Neural cell (in vitro differentiated cells): ENCODE data around the gene CREB3L4. TPM values are rescaled to one million over a fixed set of nuclear protein-coding genes. Genes with fewer than 3 reads are reported as not detected.

Experiments
- H2AFZ ChIP-seq: fragments of 200-600, 300-800 bp; sonication (generic), shearing (Covaris generic); 2 replicates; pipeline ENCODE4 v1.6.0; 2014; ENCODE audit warnings: low read depth, mild to moderate bottlenecking, antibody characterized with exemption, low read length, moderate library complexity
- H3F3A ChIP-seq: fragments of 200-600 bp; shearing (Covaris generic); 2 replicates; pipeline ENCODE4 v1.6.1; 2016; ENCODE audit warnings: mild to moderate bottlenecking, moderate library complexity, mixed read lengths, antibody characterized with exemption, low read length; ENCODE audit not compliant: insufficient read depth, poor library complexity, severe bottlenecking
- H3K27ac ChIP-seq: fragments of 200-600, 300-800 bp; sonication (generic), shearing (Covaris generic); 2 replicates; pipeline ENCODE4 v1.5.1; 2014; ENCODE audit warnings: mild to moderate bottlenecking, low read length, moderate library complexity
- H3K27me3 ChIP-seq: fragments of 300-800, 200-600 bp; sonication (generic), shearing (Covaris generic); 2 replicates; pipeline ENCODE4 v1.6.0; 2014; ENCODE audit warnings: mild to moderate bottlenecking, low read depth, low read length, moderate library complexity; ENCODE audit not compliant: insufficient read depth
- H3K36me3 ChIP-seq: fragments of 300-800, 200-600 bp; sonication (generic), shearing (Covaris generic); 2 replicates; pipeline ENCODE4 v1.5.1; 2014; ENCODE audit warnings: mild to moderate bottlenecking, antibody characterized with exemption, low read length, moderate library complexity; ENCODE audit not compliant: insufficient read depth
- H3K4me2 ChIP-seq: fragments of 300-800, 200-600 bp; sonication (generic), shearing (Covaris generic); 2 replicates; pipeline ENCODE4 v1.6.0; 2014; ENCODE audit warnings: mild to moderate bottlenecking, low read length
- H3K4me3 ChIP-seq: fragments of 300-800, 200-600 bp; sonication (generic), shearing (Covaris generic); 2 replicates; pipeline ENCODE4 v1.5.1; 2014; ENCODE audit warnings: mild to moderate bottlenecking, low read length, moderate library complexity
- H3K79me2 ChIP-seq: fragments of 200-600 bp; shearing (Covaris generic); replicated peaks from 2 replicates; pipeline ENCODE4 v1.6.0; 2014; ENCODE audit warnings: mild to moderate bottlenecking, low read length, moderate library complexity; ENCODE audit not compliant: insufficient read depth
- H3K9ac ChIP-seq: fragments of 300-800, 200-600 bp; sonication (generic), shearing (Covaris generic); 2 replicates; pipeline ENCODE4 v1.6.1; 2016; ENCODE audit warnings: mild to moderate bottlenecking, low read length, mixed read lengths
- H3K9me2 ChIP-seq: fragments of 200-600 bp; shearing (Covaris generic); 2 replicates; pipeline ENCODE4 v1.6.1; 2016; ENCODE audit warnings: mild to moderate bottlenecking, low read length, mixed read lengths; ENCODE audit not compliant: insufficient read depth
- H3K9me3 ChIP-seq: fragments of 200-600, 300-800 bp; sonication (generic), shearing (Covaris generic); 2 replicates; pipeline ENCODE4 v1.6.1; 2016; ENCODE audit warnings: mild to moderate bottlenecking, mixed run types, low read length, moderate library complexity, mixed read lengths
- H4K20me1 ChIP-seq: fragments of 200-600 bp; shearing (Covaris generic); 2 replicates; pipeline ENCODE4 v1.6.1; 2016; ENCODE audit warnings: mild to moderate bottlenecking, mixed run types; ENCODE audit not compliant: insufficient read depth
- CTCF ChIP-seq: fragments of 450-650 bp; IDR thresholded peaks from 2 replicates; pipeline ENCODE4 v1.5.1; 2014; ENCODE audit warnings: antibody characterized with exemption, mild to moderate bottlenecking, moderate library complexity; ENCODE audit not compliant: poor library complexity, severe bottlenecking
- EP300 ChIP-seq: fragments of 450-650 bp; conservative IDR thresholded peaks from 2 replicates; pipeline ENCODE4 v1.6.1; 2014; ENCODE audit warnings: antibody characterized with exemption, mild to moderate bottlenecking, moderate library complexity; ENCODE audit not compliant: poor library complexity, severe bottlenecking
- EZH2 ChIP-seq: fragments of 200-600, 300-800 bp; shearing (Covaris generic), sonication (generic); IDR thresholded peaks from 2 replicates; pipeline ENCODE4 v1.6.1; 2014; ENCODE audit warnings: antibody characterized with exemption, low read length, borderline replicate concordance, mild to moderate bottlenecking; ENCODE audit not compliant: insufficient read depth, poor library complexity, severe bottlenecking
- MXI1 ChIP-seq: fragments of 450-650 bp; conservative IDR thresholded peaks from 2 replicates; pipeline ENCODE4 v1.6.1; 2014; ENCODE audit warnings: antibody characterized with exemption, mild to moderate bottlenecking; ENCODE audit not compliant: poor library complexity, severe bottlenecking
- POLR2AphosphoS5 ChIP-seq: IDR thresholded peaks from 2 replicates; pipeline ENCODE4 v1.6.1; 2012
- RAD21 ChIP-seq: fragments of 450-650 bp; conservative IDR thresholded peaks from 2 replicates; pipeline ENCODE4 v1.6.1; 2014; ENCODE audit warnings: antibody characterized with exemption, mild to moderate bottlenecking, moderate library complexity
- REST ChIP-seq: IDR thresholded peaks from 2 replicates; pipeline ENCODE4 v1.6.1; 2012; ENCODE audit warnings: borderline replicate concordance
- SMC3 ChIP-seq: fragments of 450-650 bp; conservative IDR thresholded peaks from 2 replicates; pipeline ENCODE4 v1.6.1; 2014; ENCODE audit warnings: antibody characterized with exemption, mild to moderate bottlenecking, moderate library complexity; ENCODE audit not compliant: poor library complexity
- TAF1 ChIP-seq: IDR thresholded peaks from 2 replicates; pipeline ENCODE4 v1.6.1; 2012; ENCODE audit warnings: low read depth
- polyA plus RNA-seq: library from polyadenylated mRNA; depleted of rRNA; stranded (reverse); fragments of >200 nt; gene quantifications from 2 replicates; pipeline ENCODE4 v1.2.3, GENCODE V29; 2014

CREB3L4 gene
- polyA plus RNA-seq, 1 donor from 2014 or later, result 18.0 TPM

DNA sequence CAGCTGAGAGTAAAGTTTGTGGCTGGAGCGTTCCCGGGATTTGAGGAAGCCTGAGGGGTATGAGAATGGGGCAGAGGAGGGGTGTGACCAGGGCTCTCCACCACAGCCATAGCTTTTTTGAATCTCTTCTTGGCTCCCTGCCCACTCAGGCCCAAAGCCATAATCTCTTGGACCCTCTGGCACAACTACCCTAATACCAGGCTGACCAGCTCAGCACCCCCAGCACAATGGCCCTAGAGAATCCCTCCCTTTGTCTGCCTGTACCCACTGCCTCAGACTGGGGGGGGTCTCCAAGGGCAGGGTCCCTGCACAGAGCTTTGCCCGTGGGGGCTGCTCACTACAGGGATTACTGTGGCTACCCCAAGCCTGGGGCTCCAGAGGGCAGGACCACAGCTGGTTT is 28.7 kb upstream of the CREB3L4 start:
- no peak overlapping the region for H3K9ac ChIP-seq
- no peaks in the 10 kb centered on the region for H4K20me1 ChIP-seq
- no peaks in the 10 kb centered on the region for H3K9me2 ChIP-seq
- TF ChIP-seq CTCF (no peak), MXI1 (no peak), EP300 (no peak)
- no peak overlapping the region for H2AFZ ChIP-seq
- H3F3A ChIP-seq, result no peaks in the 10 kb centered on the region
- H3K4me2 ChIP-seq, result no peak overlapping the region
- H3K4me3 ChIP-seq, result no peak overlapping the region
- H3K36me3 ChIP-seq, result no peaks in the 10 kb centered on the region
- H3K27ac ChIP-seq, result no peak overlapping the region
- H3K27me3 ChIP-seq, result no peaks in the 10 kb centered on the region
- H3K9me3 ChIP-seq, result no peaks in the 10 kb centered on the region
- H3K79me2 ChIP-seq, result no peaks in the 10 kb centered on the region

DNA sequence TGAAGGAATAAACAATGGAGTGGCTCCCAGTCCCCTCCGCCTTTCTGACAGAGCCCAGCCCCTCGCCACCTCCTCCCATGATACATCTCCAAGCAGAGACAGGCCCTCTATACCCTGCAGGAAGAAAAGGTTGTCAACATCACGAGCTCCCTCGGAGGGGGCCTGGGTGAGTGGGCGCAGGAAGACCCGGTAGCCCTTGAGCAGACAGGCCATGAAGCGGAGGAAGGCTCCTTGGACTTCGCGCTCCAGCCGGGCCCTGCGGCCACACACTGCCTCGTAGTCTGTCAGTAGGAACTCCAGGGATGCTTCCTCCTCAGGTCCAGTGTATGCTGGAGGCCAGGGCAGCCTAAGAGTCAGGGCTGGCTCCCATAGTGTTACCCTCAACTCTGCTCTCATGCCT is 28.2 kb upstream of the CREB3L4 start:
- Histone ChIP-seq H3K4me2 (no peak overlapping the region), H3K27ac (no peak overlapping the region), H3F3A (no peaks in the 10 kb centered on the region), H4K20me1 (no peaks in the 10 kb centered on the region), H3K4me3 (no peak overlapping the region), H3K9me2 (no peaks in the 10 kb centered on the region), H3K9ac (no peak overlapping the region), H3K79me2 (no peaks in the 10 kb centered on the region), H3K36me3 (no peaks in the 10 kb centered on the region), H3K27me3 (no peaks in the 10 kb centered on the region), H2AFZ (no peak overlapping the region), H3K9me3 (no peaks in the 10 kb centered on the region)
- no peak for TF ChIP-seq SMC3
- no peak for TF ChIP-seq POLR2AphosphoS5
- no peak for TF ChIP-seq EZH2
- no peak for TF ChIP-seq MXI1
- TF ChIP-seq CTCF, result no peak
- no peak for TF ChIP-seq TAF1
- no peak for TF ChIP-seq RAD21
- no peak for TF ChIP-seq REST
- no peak for TF ChIP-seq EP300
